SH-SY5Y (cell line): ENCODE results near the gene LIPJ.

ENCODE experiments used
- GATA2 ChIP-seq: IDR thresholded peaks from 2 replicates; pipeline ENCODE4 v1.6.1; 2011; ENCODE audit warnings: mild to moderate bottlenecking, low read depth, low read length
- GATA3 ChIP-seq: IDR thresholded peaks from 2 replicates; pipeline ENCODE4 v1.6.1; 2011; ENCODE audit warnings: low read depth, mild to moderate bottlenecking, low read length, moderate library complexity

Gene LIPJ, protein sequence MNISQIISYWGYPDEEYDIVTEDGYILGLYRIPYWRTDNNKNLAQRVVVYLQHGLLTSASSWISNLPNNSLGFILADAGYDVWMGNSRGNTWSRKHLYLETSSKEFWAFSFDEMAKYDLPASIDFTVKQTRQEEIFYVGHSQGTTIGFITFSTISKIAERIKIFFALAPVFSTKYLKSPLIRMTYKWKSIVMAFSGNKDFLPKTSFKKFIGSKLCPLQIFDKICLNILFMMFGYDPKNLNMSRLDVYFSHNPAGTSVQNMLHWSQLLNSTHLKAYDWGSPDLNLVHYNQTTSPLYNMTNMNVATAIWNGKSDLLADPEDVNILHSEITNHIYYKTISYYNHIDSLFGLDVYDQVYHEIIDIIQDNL

DNA sequence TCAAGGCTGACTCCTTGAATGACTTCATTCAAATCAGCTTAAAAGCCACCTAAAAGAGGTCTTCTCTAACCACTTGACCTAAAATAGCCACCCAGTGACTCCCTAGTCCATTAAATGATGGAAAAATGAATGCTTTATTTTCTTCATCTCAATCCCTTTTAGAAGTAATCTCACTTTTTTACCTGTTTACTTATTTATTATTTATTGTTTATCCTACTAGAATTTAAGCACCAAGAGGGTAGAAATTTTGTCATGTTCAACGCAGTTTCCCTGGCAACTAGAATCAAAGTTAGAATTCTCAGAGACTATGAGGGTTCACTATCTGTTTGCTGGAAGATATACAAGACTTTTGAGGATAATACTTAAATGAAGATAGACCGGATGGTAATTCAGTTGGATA, at the start of gene LIPJ:
TSS of gene LIPJ (plus strand) at position 301 of the 400 bp plus-strand sequence. CDS start 3,926 bp downstream, outside the sequence.
- TF ChIP-seq GATA2 (no peak), GATA3 (no peak)

DNA sequence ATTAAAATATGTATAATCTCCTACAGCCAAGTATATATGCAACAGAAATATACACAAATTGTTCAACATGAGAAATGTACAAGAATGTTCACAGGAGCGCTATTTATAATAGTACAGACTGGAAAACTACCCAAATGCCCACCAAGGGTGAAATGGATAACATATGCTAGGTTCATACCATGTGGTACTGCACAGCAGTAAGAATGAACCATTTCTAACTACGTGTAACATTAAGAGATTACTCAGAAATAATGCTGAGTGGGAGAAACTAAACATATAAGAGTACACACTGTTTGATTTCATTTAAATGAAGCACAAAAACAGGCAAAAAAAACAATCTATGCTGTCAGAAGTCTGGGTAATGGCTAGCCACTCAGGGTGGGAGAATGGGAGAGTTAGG, 49.2 kb upstream of the LIPJ start:
- no peak for TF ChIP-seq GATA3
- no peak for TF ChIP-seq GATA2

- no peak for TF ChIP-seq GATA2
- no peak for TF ChIP-seq GATA3
These were observed 48.5 kb upstream of the LIPJ start for GRCh38 chr10:88538048-88538447.

- TF ChIP-seq GATA3 = no peak
These were observed 46.2 kb upstream of the LIPJ start for GRCh38 chr10:88540351-88540750.

DNA sequence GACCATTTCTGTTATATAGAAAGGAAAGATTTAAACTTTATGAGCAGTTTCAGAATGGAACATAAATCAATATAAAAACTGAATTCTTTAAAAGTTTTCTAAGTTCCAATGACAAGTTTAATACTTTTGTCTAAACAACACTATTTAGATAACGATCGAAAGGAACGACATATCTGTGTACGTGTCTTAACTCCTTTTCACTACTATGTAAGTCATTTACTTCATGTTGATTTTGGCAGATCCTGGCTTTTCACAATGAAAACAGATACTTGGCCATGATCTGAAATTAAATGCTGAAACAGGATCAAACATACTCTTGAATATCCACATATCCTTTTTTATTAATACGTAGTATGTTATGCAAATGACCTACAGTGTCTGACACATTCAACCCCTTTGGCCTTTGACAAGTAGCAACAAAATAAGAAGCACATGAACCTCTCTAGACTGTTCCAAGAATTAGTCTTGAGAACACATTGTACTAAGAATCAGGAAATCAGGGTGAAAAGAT, 45.4 kb upstream of the LIPJ start:
- TF ChIP-seq GATA3 (no peak), GATA2 (no peak)

DNA sequence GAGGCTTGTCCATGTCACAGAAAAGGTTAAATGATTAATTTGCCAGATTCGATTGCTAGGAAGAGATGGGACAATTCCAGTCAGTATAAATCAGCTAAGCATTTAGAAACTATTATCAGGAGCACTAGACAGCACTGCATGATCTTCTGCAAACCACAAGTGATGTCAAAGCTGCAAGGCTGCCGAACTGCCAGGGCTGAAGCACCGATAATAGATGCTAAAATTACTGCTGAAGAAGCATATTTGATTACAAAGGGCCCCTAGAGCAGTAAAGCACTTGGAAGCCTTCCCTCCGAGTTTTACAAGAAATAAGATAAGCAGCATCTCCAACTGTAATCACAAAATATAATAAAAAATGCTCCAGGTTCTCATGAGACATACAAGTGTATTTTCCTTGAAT, 44.0 kb upstream of the LIPJ start:
- TF ChIP-seq GATA2 (no peak), GATA3 (no peak)

DNA sequence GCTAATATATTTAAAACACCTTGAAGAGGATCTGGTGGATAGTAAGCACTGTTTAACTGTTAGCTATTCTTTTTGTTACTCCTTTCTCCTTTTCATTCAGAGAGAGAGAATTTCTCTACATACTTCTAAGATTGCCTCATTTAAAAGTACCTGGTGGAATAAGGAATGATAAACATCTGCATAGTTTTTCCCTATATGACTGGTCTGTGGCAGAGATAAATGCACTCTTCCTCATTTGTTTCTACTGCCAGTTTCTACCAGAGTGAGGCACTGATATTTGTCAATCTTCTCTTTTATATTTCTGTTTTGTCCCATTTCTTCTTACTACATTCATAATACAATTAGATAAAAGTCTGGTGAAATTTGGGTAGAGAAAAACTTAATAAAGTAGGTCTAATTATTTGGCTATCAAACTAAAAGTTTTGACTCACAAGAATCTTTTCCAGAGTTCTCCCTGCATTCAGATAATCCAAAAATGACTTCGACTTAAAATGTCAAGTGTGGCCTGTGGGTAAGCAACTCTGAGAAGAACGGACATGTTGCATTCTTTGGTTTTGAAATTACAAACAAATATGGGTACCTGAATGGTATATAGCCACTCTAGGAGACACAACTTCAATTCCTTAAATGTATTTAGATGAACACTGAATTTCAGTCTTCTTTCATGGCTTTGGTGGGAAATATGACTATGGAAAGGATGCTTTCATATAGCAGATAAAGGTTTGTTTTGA, 42.3 kb upstream of the LIPJ start:
- no peak for TF ChIP-seq GATA2
- TF ChIP-seq GATA3 = no peak

- no peak for TF ChIP-seq GATA2
- TF ChIP-seq GATA3 = no peak
These were observed 41.2 kb upstream of the LIPJ start for GRCh38 chr10:88545359-88545758.

DNA sequence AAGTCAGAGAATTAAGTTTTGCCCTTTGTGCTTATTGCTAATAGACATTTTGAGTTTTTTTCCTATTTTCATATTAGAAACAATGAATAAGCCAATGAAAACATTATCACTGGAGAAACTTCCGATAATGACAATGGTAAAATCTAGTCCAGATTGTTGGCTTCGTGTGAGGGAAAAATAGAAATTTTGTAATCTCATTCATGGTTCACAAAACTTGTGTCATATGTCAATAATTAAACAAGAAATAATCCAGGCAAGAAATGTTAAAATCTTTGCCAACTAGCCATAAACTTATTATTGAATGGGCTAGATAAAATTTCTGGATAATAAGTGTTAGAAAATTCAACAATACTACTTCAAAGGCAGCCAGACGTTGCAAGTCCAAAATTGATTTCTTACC, 40.1 kb upstream of the LIPJ start:
- TF ChIP-seq GATA2 (no peak), GATA3 (no peak)

- TF ChIP-seq GATA3 = no peak
- no peak for TF ChIP-seq GATA2
These were observed 35.3 kb upstream of the LIPJ start for GRCh38 chr10:88551246-88551645.

DNA sequence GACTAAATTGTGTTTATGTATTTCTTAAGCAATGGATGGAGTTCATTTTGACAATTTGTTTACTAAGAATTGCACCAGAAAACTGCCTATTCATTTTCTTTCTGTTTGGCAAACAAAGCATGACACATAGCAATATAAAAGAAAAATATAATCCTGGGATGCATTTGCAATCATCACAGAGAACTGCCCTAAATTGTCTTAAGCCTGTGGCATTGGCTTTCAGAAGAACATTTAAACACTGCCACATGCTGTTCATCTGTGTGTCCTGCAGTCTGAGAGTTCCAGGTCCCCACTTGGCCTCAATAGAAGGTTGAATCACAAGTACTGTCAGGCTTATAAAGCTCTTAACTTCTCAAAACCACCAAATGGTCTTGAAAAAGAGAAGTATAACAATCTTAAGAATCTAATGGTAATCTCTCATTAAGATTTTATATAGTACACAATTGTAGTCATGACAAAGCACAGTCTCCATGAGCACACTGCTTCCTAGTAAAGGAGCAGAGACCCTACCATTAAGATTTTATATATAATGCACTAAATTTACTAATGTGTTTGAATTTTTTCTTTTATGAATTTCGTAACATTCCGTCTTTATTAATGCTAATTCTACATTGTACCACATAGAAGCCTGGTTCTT, 33.3 kb upstream of the LIPJ start:
- TF ChIP-seq GATA3 = no peak
- TF ChIP-seq GATA2 = no peak

DNA sequence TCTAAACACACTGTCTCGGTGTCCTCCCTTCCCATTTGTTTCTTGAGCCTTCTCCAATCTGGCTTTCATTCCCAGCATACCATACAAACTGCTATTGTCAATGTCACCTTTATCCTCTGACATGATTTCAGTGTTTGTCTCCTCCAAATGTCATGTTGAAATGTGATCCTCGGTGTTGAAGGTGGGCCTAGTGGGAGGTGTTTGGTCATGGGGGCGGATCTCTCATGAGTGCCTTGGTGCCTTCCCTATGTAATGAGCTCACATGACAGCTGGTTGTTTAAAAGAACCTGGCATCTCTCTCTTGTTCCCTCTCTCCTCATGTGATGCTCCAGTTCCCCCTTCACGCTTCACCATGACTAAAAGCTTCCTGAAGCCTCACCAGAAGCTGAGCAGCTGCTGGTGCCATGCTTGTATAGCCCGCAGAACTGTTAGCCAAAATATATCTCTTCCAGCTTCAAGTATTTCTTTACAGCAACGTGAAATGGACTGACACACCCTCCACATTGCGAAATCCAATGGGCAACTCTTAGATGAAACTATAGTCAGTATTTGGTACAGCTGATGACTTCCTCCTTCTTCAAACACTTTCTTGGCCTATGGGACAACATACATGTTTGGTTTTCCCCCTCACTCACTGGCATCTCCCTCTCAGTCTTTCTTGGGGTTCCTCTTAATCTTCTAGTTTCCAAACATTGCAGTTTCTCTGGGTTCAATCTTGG, 31.2 kb upstream of the LIPJ start:
- TF ChIP-seq GATA3 = no peak
- no peak for TF ChIP-seq GATA2

DNA sequence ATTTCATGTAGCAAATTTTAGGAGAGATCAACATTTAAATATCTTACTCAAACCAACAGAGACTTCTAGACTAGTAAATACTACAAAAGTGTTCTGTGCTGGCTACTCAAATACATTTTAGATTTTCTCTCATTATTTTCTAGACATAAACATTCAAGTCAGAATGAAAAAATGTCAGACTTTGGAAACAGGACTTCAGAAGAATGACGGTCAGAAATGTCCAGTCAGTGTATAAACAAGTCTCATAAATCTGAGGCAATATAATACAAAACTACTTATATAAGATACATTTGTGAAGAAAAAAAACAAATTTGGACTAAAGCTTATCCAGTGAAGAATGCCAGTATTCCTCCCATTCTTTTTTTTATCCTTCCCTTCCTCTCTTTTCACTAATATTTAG, 29.3 kb upstream of the LIPJ start:
- TF ChIP-seq GATA3 (no peak), GATA2 (no peak)

DNA sequence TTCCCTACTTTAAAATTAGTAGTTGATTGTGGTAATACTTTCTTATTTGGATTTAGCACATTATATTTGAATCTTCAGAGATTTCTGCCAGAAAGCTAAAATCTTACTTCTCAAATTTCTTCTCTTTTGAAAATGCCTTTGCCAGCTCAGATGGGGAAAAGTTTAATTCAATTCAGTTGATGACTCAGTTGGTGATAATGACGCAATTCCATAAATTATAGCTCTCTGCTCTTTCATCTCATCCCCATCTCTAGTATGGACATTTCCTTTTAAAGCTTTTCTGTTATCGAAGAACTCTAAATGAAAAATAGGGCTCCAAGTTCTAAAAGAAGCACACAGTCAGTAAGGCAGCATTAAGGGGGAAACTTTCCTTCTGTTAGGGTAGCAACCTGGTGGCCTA, 28.9 kb upstream of the LIPJ start:
- no peak for TF ChIP-seq GATA3
- TF ChIP-seq GATA2 = no peak
